ENCODE results near the gene AQP6. TPM values are rescaled to one million over a fixed set of nuclear protein-coding genes. Genes with fewer than 3 reads are reported as not detected.

The AQP6 gene
- total RNA-seq, 1 donor from 2014 or later, result not detected

- no peaks in the 10 kb centered on the region for H3K27me3 ChIP-seq (ENCODE audit: low read depth)
- H3K36me3 ChIP-seq, result no peaks in the 10 kb centered on the region
- TF ChIP-seq, protein P1, sequence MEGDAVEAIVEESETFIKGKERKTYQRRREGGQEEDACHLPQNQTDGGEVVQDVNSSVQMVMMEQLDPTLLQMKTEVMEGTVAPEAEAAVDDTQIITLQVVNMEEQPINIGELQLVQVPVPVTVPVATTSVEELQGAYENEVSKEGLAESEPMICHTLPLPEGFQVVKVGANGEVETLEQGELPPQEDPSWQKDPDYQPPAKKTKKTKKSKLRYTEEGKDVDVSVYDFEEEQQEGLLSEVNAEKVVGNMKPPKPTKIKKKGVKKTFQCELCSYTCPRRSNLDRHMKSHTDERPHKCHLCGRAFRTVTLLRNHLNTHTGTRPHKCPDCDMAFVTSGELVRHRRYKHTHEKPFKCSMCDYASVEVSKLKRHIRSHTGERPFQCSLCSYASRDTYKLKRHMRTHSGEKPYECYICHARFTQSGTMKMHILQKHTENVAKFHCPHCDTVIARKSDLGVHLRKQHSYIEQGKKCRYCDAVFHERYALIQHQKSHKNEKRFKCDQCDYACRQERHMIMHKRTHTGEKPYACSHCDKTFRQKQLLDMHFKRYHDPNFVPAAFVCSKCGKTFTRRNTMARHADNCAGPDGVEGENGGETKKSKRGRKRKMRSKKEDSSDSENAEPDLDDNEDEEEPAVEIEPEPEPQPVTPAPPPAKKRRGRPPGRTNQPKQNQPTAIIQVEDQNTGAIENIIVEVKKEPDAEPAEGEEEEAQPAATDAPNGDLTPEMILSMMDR (IDR thresholded peaks at IDR 0.05; ENCODE audit: borderline replicate concordance), result no peak
Observed at GRCh38 chr12:50018154-50018553, 45.4 kb downstream of the AQP6 start.

GRCh38 chr12:50018968-50019367 lies 46.2 kb downstream of the AQP6 start:
- H3K4me1 ChIP-seq, result peaks cover 21% of the 10 kb centered on the region
- no peak for DNase-seq
- H3K9me3 ChIP-seq (replicated peaks), result no peaks in the 10 kb centered on the region
- no peak overlapping the region for H3K4me3 ChIP-seq
- no peak overlapping the region for H3K27ac ChIP-seq (replicated peaks)
- TF ChIP-seq, protein P1 (IDR thresholded peaks at IDR 0.05; ENCODE audit: borderline replicate concordance), result no peak
- H3K36me3 ChIP-seq, result no peaks in the 10 kb centered on the region
- intact Hi-C loops (cut with micrococcal nuclease), result no loop called here
- H3K27me3 ChIP-seq (ENCODE audit: low read depth), result no peaks in the 10 kb centered on the region

More at GRCh38 chr12:50018154-50018553, 45.4 kb downstream of the AQP6 start:
- Histone ChIP-seq H3K27ac (replicated peaks) (no peak overlapping the region), H3K4me3 (no peak overlapping the region), H3K9me3 (replicated peaks) (no peaks in the 10 kb centered on the region), H3K4me1 (peaks cover 21% of the 10 kb centered on the region)
- intact Hi-C loops (cut with micrococcal nuclease), result no loop called here
- DNase-seq, result no peak

GRCh38 chr12:50019524-50019923 lies 46.8 kb downstream of the AQP6 start:
- Histone ChIP-seq H3K4me3 (no peak overlapping the region), H3K27ac (replicated peaks) (no peak overlapping the region), H3K4me1 (peaks cover 24% of the 10 kb centered on the region), H3K36me3 (no peaks in the 10 kb centered on the region), H3K9me3 (replicated peaks) (no peaks in the 10 kb centered on the region), H3K27me3 (ENCODE audit: low read depth) (no peaks in the 10 kb centered on the region)
- TF ChIP-seq, protein P1 (IDR thresholded peaks at IDR 0.05; ENCODE audit: borderline replicate concordance), result no peak
- no peak for DNase-seq
- intact Hi-C loops (cut with micrococcal nuclease), result no loop called here

DNA sequence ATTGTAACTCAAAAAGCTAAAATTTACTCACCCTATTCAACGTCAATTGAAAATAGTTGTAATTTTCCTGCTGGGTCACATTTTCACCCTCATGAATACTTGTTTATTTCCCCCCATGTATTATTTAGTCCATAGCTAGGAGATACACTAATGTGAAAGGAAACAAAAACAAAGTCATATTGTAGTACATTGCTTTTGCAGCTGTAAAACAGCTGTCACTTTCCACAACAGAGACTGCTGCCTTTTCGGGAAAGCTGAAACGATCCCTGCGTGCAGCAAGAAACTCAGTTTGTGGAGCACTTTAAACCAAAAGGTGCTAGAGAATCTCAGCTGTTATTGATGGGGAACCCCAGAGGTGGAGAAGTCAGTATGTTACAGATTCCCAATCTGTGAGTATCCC lies 48.3 kb downstream of the AQP6 start:
- H3K4me3 ChIP-seq, result no peak overlapping the region
- no peaks in the 10 kb centered on the region for H3K27me3 ChIP-seq (ENCODE audit: low read depth)
- peaks cover 32% of the 10 kb centered on the region for H3K4me1 ChIP-seq
- no peak for DNase-seq
- H3K9me3 ChIP-seq (replicated peaks), result no peaks in the 10 kb centered on the region
- intact Hi-C loops (cut with micrococcal nuclease), result no loop called here
- H3K27ac ChIP-seq (replicated peaks), result no peak overlapping the region
- H3K36me3 ChIP-seq, result no peaks in the 10 kb centered on the region
- TF ChIP-seq, protein P1 (IDR thresholded peaks at IDR 0.05; ENCODE audit: borderline replicate concordance), result no peak

DNA sequence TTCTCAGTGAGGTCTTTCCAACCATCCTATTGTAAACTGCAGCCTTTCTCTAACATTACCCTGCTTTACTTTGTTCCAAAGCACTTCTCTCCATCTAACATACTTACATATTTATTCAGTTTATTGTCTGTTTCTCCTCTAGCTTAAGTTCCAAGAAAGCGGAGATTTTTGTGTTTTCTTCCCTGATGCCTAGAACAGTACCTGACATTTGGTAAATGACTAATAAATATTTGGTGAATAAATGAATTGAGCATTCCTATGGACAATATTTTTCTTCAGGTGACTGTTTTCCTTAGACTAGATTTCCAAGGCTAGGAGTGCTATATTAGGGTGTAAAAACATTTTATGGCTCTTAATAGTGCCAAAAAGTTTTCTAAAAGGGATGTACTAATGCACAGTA lies 50.2 kb downstream of the AQP6 start:
- intact Hi-C loops (cut with micrococcal nuclease), result no loop called here
- H3K4me1 ChIP-seq, result peaks cover 25% of the 10 kb centered on the region
- H3K9me3 ChIP-seq (replicated peaks), result no peaks in the 10 kb centered on the region
- DNase-seq, result no peak
- no peak overlapping the region for H3K27ac ChIP-seq (replicated peaks)
- no peaks in the 10 kb centered on the region for H3K36me3 ChIP-seq
- TF ChIP-seq, protein P1 (IDR thresholded peaks at IDR 0.05; ENCODE audit: borderline replicate concordance), result no peak
- H3K27me3 ChIP-seq (ENCODE audit: low read depth), result no peaks in the 10 kb centered on the region
- H3K4me3 ChIP-seq, result no peak overlapping the region

GRCh38 chr12:50024227-50024626 lies 51.5 kb downstream of the AQP6 start:
- no peak for DNase-seq
- Histone ChIP-seq H3K27ac (replicated peaks) (no peak overlapping the region), H3K4me3 (peak overlapping the region; percentile 84), H3K27me3 (ENCODE audit: low read depth) (no peaks in the 10 kb centered on the region), H3K4me1 (peaks cover 16% of the 10 kb centered on the region), H3K36me3 (no peaks in the 10 kb centered on the region), H3K9me3 (replicated peaks) (no peaks in the 10 kb centered on the region)
- TF ChIP-seq, protein P1 (IDR thresholded peaks at IDR 0.05; ENCODE audit: borderline replicate concordance), result no peak
- intact Hi-C loops (cut with micrococcal nuclease), result no loop called here
